Effector memory CD4-positive, alpha-beta T cell (primary cell): ENCODE measurements around the gene COG1.

Source experiments
- DNase-seq, 3 donors: peaks; one replicate each; pipeline ENCODE4 v3.0.0-alpha.2; 2020
- H3K27ac ChIP-seq: 2 replicates; pipeline ENCODE4 v1.7.0; 2013; ENCODE audit warnings: mild to moderate bottlenecking, low read length, moderate library complexity; ENCODE audit not compliant: insufficient read depth, poor library complexity, severe bottlenecking
- H3K27me3 ChIP-seq: replicated peaks from 2 replicates; pipeline ENCODE4 v1.7.0; 2013; ENCODE audit warnings: mild to moderate bottlenecking, low read length; ENCODE audit not compliant: insufficient read depth, control insufficient read depth, poor library complexity, severe bottlenecking
- H3K36me3 ChIP-seq: 2 replicates; pipeline ENCODE4 v1.7.0; 2013; ENCODE audit warnings: mild to moderate bottlenecking, low read length, moderate library complexity; ENCODE audit not compliant: control insufficient read depth, insufficient read depth
- H3K4me1 ChIP-seq: 2 replicates; pipeline ENCODE4 v1.7.0; 2013; ENCODE audit warnings: low read length, mild to moderate bottlenecking; ENCODE audit not compliant: control insufficient read depth, insufficient read depth, poor library complexity, severe bottlenecking
- H3K4me3 ChIP-seq: 2 replicates; pipeline ENCODE4 v1.7.0; 2013; ENCODE audit warnings: low read length, low read depth, mild to moderate bottlenecking; ENCODE audit not compliant: insufficient read depth, poor library complexity, severe bottlenecking
- H3K9me3 ChIP-seq: 2 replicates; pipeline ENCODE4 v1.7.0; 2013; ENCODE audit warnings: mild to moderate bottlenecking, low read length, moderate library complexity; ENCODE audit not compliant: control insufficient read depth

The COG1 gene

GRCh38 chr17:73156166-73156840 lies 36.6 kb upstream of the COG1 start:
- H3K4me3 ChIP-seq, result no peak overlapping the region
- no peaks in the 10 kb centered on the region for H3K27me3 ChIP-seq
- H3K4me1 ChIP-seq, result no peaks in the 10 kb centered on the region
- H3K36me3 ChIP-seq, result no peaks in the 10 kb centered on the region
- H3K9me3 ChIP-seq, result no peaks in the 10 kb centered on the region
- H3K27ac ChIP-seq, result no peak overlapping the region
- peak in 2 of 3 donors; percentile 8 to 23 for DNase-seq

- H3K4me3 ChIP-seq, result no peak overlapping the region
- no peaks in the 10 kb centered on the region for H3K4me1 ChIP-seq
- H3K27ac ChIP-seq, result no peak overlapping the region
- H3K27me3 ChIP-seq, result no peaks in the 10 kb centered on the region
- H3K36me3 ChIP-seq, result no peaks in the 10 kb centered on the region
- no peaks in the 10 kb centered on the region for H3K9me3 ChIP-seq
- no peak for DNase-seq
These were observed 35.9 kb upstream of the COG1 start for GRCh38 chr17:73156887-73157520.

- no peak for DNase-seq
- no peaks in the 10 kb centered on the region for H3K36me3 ChIP-seq
- no peaks in the 10 kb centered on the region for H3K4me1 ChIP-seq
- H3K27me3 ChIP-seq, result no peaks in the 10 kb centered on the region
- no peak overlapping the region for H3K4me3 ChIP-seq
- no peak overlapping the region for H3K27ac ChIP-seq
- no peaks in the 10 kb centered on the region for H3K9me3 ChIP-seq
These were observed 35.3 kb upstream of the COG1 start for GRCh38 chr17:73157521-73157890.

DNA sequence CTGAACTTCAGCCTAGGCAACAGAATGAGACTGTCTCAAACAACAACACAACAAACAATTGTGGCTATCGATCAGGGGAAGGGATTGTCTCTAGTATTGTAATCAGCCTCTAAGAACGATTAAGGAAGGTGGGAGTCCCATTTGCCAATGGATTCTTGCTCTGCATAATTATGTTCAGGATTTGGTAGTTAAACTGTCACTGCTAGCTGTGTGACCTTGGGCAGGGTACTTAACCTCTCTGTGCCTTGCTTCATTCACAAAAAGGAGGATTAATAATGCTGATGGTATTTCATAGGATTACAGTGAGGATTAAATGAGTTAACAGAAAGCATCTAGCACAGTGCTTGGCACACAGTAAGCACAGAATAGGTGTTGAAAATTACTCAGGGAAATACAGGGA lies 34.7 kb upstream of the COG1 start:
- H3K4me3 ChIP-seq, result no peak overlapping the region
- no peak overlapping the region for H3K27ac ChIP-seq
- H3K27me3 ChIP-seq, result peaks cover 1% of the 10 kb centered on the region
- no peaks in the 10 kb centered on the region for H3K9me3 ChIP-seq
- H3K36me3 ChIP-seq, result no peaks in the 10 kb centered on the region
- H3K4me1 ChIP-seq, result no peaks in the 10 kb centered on the region
- DNase-seq, result no peak

DNA sequence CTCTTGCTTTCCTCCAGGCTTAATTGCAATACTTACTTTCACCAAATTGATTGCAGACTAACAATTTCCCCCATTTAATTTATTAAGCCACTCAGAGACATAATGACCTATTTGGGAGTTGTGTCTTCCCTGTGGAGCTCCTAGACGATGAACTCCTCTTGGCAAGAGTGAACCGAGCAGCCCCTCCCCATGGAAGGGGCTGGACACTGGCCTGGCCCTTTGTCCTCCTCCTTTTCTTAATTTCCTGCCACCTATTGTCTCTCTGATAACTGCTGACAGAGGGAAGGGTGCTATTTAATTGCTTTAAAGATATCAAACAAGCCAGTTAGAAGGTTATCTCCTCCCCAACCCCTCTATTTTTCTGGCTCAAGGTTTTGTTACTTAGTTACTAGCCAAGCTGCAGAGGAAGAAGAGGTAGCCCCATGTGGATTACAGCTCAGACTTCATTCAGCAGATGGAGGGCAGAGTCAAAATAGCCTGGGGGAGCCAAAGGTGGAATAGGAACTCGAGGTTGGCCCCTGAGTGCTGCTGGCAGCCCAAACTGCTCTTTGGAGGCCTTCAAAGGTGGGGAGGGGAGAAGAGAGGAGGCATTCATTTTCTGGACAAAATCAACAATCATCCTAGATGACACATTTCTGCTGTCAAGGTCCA lies 31.8 kb upstream of the COG1 start:
- Histone ChIP-seq H3K4me1 (peaks cover 20% of the 10 kb centered on the region), H3K27me3 (peaks cover 22% of the 10 kb centered on the region), H3K36me3 (no peaks in the 10 kb centered on the region), H3K9me3 (no peaks in the 10 kb centered on the region), H3K27ac (no peak overlapping the region), H3K4me3 (no peak overlapping the region)
- DNase-seq, result no peak

- peaks cover 22% of the 10 kb centered on the region for H3K4me1 ChIP-seq
- DNase-seq, result no peak
- H3K27me3 ChIP-seq, result peaks cover 24% of the 10 kb centered on the region
- H3K36me3 ChIP-seq, result no peaks in the 10 kb centered on the region
- no peak overlapping the region for H3K4me3 ChIP-seq
- H3K27ac ChIP-seq, result no peak overlapping the region
- no peaks in the 10 kb centered on the region for H3K9me3 ChIP-seq
These were observed 29.8 kb upstream of the COG1 start for GRCh38 chr17:73163043-73163442.

DNA sequence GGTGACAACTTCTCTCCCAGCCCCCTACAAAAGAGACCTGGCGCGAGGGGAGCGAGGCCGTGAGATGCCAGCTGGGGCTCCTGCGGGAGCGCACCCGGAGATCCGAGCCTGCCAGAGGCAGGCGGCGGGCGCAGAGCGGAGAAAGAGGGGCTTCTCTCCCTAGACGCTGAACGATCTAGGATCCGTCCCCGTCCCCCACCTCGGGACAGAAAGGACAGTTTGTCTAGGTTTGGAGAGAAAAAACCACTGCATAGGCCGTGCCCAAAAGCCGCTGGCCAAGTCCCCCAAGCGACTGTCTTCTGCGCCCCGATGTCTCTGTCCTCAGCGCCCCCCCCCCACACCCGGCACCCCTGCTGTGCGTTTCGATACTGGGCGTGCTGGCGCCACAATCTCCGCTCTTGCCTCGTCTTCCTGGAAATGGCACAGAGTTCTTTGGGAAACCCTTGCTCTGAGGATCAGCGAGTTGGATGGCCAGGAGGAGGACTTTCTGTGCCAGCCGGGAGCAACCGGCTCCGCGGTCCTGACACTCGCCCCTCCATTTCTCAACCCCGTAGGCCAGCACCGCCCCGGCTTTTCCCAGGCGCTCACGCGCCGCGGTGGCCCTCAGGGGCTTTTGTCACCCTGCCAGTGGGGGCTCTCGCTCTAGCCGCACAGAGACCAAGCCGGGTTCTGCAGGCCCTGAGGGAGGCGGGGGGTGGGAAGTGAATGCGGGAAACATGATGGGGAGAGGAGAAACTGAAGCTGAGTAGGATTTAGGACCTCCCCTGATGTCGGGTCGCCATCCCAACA lies 27.0 kb upstream of the COG1 start:
- Histone ChIP-seq H3K27ac (no peak overlapping the region), H3K27me3 (peaks cover 24% of the 10 kb centered on the region), H3K4me3 (peak overlapping the region; percentile 33), H3K4me1 (peaks cover 22% of the 10 kb centered on the region), H3K9me3 (no peaks in the 10 kb centered on the region), H3K36me3 (no peaks in the 10 kb centered on the region)
- DNase-seq, result no peak

- Histone ChIP-seq H3K4me1 (peaks cover 22% of the 10 kb centered on the region), H3K4me3 (no peak overlapping the region), H3K36me3 (no peaks in the 10 kb centered on the region), H3K27ac (no peak overlapping the region), H3K9me3 (no peaks in the 10 kb centered on the region), H3K27me3 (peaks cover 24% of the 10 kb centered on the region)
- DNase-seq, result no peak
These were observed 25.9 kb upstream of the COG1 start for GRCh38 chr17:73166731-73167581.

DNA sequence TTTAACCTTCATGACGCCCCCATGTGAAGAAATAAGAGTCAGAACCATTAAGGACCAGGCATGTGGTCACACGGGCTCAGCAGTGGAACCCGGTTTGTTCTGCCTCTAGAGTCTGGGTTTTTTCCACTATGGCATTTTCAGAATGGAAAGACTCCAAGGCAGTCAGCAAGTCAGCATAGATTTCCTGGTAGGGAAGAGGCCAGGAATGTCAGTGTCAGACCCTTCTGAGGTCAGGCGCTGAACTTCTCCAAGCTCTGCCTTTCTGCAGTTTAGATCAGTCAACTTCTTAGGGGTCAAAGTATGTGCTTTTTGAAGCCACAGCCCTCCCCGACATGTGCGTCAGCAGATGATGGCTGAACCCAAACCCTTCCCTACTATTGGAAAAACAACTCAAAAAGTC lies 24.2 kb upstream of the COG1 start:
- peaks cover 20% of the 10 kb centered on the region for H3K27me3 ChIP-seq
- H3K9me3 ChIP-seq, result no peaks in the 10 kb centered on the region
- no peak for DNase-seq

More for the DNA sequence above, 24.2 kb upstream of the COG1 start:
- no peak overlapping the region for H3K27ac ChIP-seq
- H3K4me3 ChIP-seq, result no peak overlapping the region
- H3K4me1 ChIP-seq, result peaks cover 22% of the 10 kb centered on the region
- no peaks in the 10 kb centered on the region for H3K36me3 ChIP-seq
